ENCODE results near the gene P2RY8. TPM values are rescaled to one million over a fixed set of nuclear protein-coding genes. Genes with fewer than 3 reads are reported as not detected.

The P2RY8 gene
- total RNA-seq, 4 donors from 2014 or later: 0.55 to 6.0 (median 3.0) TPM; not detected in 1

DNA sequence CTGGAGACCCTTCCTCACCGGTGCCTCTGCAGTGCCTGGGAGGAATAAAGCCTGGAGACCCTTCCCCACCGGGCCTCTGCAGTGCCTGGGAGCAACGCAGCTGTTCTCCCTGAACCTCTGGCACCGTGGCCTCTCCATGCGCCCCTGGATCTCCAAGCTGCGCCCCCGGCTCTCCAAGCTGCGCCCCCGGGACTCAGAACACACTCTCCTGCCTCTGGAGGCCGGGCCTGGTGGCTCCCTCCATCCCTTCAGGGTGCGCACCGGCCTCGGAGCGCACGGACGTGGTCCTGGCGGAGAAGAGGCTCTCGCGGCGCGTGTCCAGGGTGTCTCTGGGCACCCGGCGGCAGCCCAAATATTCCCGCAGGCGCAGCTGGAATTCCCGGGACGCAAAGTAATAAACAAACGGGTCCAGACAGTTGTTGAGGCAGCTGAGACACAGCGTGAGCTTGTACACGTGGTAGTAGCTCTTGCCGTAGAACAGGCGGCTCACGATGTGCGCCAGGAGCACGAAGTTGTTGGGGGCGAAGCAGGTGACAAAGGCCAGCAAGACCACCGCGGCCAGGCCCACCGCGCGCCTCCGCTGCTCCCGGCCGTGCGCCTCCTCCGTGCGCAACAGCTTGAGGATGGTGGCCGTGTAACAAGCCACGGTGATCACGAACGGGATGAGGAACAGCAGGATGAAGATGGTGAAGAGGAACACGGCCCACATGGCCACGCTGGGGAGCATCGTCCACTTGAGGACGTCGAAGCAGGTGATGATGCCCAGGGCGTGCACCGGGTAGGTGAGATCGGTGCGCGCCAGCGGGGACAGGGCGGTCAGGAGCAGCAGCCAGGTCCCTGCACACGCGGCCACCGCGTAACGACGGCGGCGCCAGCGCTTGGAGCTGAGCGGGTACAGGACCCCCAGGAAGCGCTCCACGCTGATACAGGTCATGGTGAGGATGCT, 71.4 kb downstream of the P2RY8 start:
- Histone ChIP-seq H3K27ac (no peak overlapping the region), H3K4me1 (no peaks in the 10 kb centered on the region), H3K36me3 (no peaks in the 10 kb centered on the region), H3K9me3 (no peaks in the 10 kb centered on the region), H3K27me3 (peaks cover 7% of the 10 kb centered on the region), H3K4me3 (no peak overlapping the region)
- TF ChIP-seq, protein P1, sequence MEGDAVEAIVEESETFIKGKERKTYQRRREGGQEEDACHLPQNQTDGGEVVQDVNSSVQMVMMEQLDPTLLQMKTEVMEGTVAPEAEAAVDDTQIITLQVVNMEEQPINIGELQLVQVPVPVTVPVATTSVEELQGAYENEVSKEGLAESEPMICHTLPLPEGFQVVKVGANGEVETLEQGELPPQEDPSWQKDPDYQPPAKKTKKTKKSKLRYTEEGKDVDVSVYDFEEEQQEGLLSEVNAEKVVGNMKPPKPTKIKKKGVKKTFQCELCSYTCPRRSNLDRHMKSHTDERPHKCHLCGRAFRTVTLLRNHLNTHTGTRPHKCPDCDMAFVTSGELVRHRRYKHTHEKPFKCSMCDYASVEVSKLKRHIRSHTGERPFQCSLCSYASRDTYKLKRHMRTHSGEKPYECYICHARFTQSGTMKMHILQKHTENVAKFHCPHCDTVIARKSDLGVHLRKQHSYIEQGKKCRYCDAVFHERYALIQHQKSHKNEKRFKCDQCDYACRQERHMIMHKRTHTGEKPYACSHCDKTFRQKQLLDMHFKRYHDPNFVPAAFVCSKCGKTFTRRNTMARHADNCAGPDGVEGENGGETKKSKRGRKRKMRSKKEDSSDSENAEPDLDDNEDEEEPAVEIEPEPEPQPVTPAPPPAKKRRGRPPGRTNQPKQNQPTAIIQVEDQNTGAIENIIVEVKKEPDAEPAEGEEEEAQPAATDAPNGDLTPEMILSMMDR (IDR thresholded peaks at IDR 0.05): no peak
- no peak for TF ChIP-seq POLR2A (IDR thresholded peaks at IDR 0.05)
- TF ChIP-seq EP300 (IDR thresholded peaks at IDR 0.05; ENCODE audit: low read depth): no peak
- no peak for TF ChIP-seq POLR2AphosphoS5 (IDR thresholded peaks at IDR 0.05)
- no peak for DNase-seq
- intact Hi-C loops (cut with DNase I; ENCODE audit: low total_unique reads) (no loop called here), in situ Hi-C loops (cut with MboI; ENCODE audit: low pct_ligation_motif_present in 1 of 4, low pct_unique_long_range_greater_than_20kb in 1 of 4, low sequenced_read_pairs in 3 of 4) (loop anchor here in 3 of 4 donors (10.0 to 25.0 kb wide), 3 partner anchors 119 to 1147 kb away; partner anchors contain the start of gene AKAP17A (in 1 of the 3))
- WGBS, 2 donors (ENCODE audit: low coverage in 1 of 2): 17 to 52% methylated on average over 1 to 71 of the region's 75 CpGs

GRCh38 chrX:1464971-1465285, 72.1 kb downstream of the P2RY8 start:
- peaks cover 7% of the 10 kb centered on the region for H3K27me3 ChIP-seq
- H3K27ac ChIP-seq: no peak overlapping the region
- H3K4me3 ChIP-seq: no peak overlapping the region
- intact Hi-C loops (cut with DNase I; ENCODE audit: low total_unique reads): no loop called here
- 71 to 84% methylated on average over 6 to 12 of the region's 12 CpGs for WGBS, 2 donors (ENCODE audit: low coverage in 1 of 2)
- H3K4me1 ChIP-seq: no peaks in the 10 kb centered on the region
- DNase-seq: no peak
- in situ Hi-C loops (cut with MboI; ENCODE audit: low pct_ligation_motif_present in 1 of 4, low pct_unique_long_range_greater_than_20kb in 1 of 4, low sequenced_read_pairs in 3 of 4): loop anchor here in 3 of 4 donors (10.0 to 25.0 kb wide), 3 partner anchors 120 to 1147 kb away; partner anchors contain the start of gene AKAP17A (in 1 of the 3)
- H3K36me3 ChIP-seq: no peaks in the 10 kb centered on the region
- TF ChIP-seq, protein P1 (IDR thresholded peaks at IDR 0.05): no peak
- TF ChIP-seq POLR2AphosphoS5 (IDR thresholded peaks at IDR 0.05): no peak
- TF ChIP-seq EP300 (IDR thresholded peaks at IDR 0.05; ENCODE audit: low read depth): no peak
- TF ChIP-seq POLR2A (IDR thresholded peaks at IDR 0.05): no peak
- H3K9me3 ChIP-seq: no peaks in the 10 kb centered on the region

DNA sequence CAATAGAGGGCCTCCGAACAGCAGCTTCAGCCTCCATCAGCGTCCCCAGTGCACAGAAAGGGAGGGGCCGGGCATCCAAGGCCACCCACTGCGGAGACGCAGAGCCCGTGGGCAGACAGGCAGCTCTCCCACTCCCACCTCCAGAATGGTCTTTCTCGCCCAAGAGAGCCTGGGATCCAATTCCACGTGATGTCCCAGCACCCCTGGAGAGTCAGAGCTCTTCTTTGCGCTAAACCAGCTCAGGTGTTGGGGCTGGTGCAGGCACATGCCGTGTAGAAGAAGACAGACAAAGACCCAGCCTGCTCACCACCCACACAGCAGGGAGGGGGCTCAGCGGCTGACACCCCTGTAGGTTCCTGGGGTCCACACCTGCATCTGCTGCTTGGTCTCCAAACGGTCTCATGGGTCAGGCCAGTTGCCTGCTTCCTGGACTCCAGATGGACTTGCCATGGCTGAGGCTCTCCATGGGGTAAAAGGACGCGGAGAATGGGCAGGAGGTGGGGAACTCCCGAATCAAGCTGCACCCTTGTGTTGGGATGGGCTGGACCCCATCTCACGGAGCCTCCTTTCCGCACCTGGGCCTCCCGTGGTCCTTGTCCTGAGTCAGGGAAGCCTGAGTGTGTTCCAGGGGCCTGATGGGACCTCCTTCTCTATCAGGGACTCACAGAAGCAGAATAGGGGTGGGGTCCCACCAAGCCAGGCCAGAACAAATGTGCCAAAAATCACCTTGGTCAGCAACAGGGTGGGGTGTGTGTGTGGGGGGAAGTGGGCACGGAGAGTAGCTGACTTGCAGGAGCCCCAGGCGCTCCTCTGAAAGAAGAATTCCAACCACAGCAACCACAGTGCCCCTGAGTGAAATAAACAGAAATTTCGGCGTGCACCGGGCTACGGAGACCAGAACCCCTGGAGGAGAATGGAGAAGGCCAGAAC, 72.7 kb downstream of the P2RY8 start:
- intact Hi-C loops (cut with DNase I; ENCODE audit: low total_unique reads) (no loop called here), in situ Hi-C loops (cut with MboI; ENCODE audit: low pct_ligation_motif_present in 1 of 4, low pct_unique_long_range_greater_than_20kb in 1 of 4, low sequenced_read_pairs in 3 of 4) (loop anchor here in 3 of 4 donors (10.0 to 25.0 kb wide), 3 partner anchors 120 to 1148 kb away; partner anchors contain the start of gene AKAP17A (in 1 of the 3))
- Histone ChIP-seq H3K9me3 (no peaks in the 10 kb centered on the region), H3K36me3 (no peaks in the 10 kb centered on the region), H3K4me1 (no peaks in the 10 kb centered on the region), H3K4me3 (no peak overlapping the region), H3K27ac (no peak overlapping the region), H3K27me3 (peaks cover 7% of the 10 kb centered on the region)
- TF ChIP-seq POLR2AphosphoS5 (IDR thresholded peaks at IDR 0.05): no peak
- no peak for TF ChIP-seq EP300 (IDR thresholded peaks at IDR 0.05; ENCODE audit: low read depth)
- DNase-seq: no peak
- WGBS, 2 donors (ENCODE audit: low coverage in 1 of 2): 74 to 75% methylated on average over 4 to 24 of the region's 24 CpGs

DNA sequence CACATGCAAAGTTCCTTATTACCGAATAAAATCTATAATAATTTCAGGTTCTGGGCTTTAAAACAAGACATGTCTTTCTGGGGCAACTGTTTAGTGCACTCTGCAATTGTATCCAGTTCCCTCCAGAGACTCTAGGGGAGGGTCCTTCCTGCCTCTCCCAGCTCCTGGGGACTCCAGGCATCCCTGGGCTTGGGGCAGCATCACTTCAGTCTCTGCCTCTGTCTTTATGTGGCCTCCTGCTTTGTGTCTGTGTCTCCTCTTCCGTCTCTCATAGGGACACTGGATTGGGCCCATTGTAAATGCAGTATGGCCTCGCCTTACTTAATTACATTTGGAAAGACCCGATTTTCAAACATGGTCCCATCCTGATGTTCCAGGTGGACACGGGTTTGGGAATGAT, 73.4 kb downstream of the P2RY8 start:
- no peak for DNase-seq
- Histone ChIP-seq H3K27me3 (peaks cover 7% of the 10 kb centered on the region), H3K27ac (peak overlapping the region in 1 of 4 donors; percentile 17), H3K9me3 (no peaks in the 10 kb centered on the region), H3K4me1 (no peaks in the 10 kb centered on the region), H3K36me3 (no peaks in the 10 kb centered on the region), H3K4me3 (no peak overlapping the region)
- WGBS, 2 donors (ENCODE audit: low coverage in 1 of 2): 73% methylated on average over 5 of the region's 5 CpGs; no CpG with 5 or more reads in 1 of the 2 donors
- in situ Hi-C loops (cut with MboI; ENCODE audit: low pct_ligation_motif_present in 1 of 4, low pct_unique_long_range_greater_than_20kb in 1 of 4, low sequenced_read_pairs in 3 of 4): loop anchor here in 3 of 4 donors (10.0 to 25.0 kb wide), 3 partner anchors 121 to 1149 kb away; partner anchors contain the start of gene AKAP17A (in 1 of the 3)
- TF ChIP-seq, protein P1 (IDR thresholded peaks at IDR 0.05): no peak
- no peak for TF ChIP-seq EP300 (IDR thresholded peaks at IDR 0.05; ENCODE audit: low read depth)
- TF ChIP-seq POLR2A (IDR thresholded peaks at IDR 0.05): no peak
- TF ChIP-seq POLR2AphosphoS5 (IDR thresholded peaks at IDR 0.05): no peak
- intact Hi-C loops (cut with DNase I; ENCODE audit: low total_unique reads): no loop called here
